GM19328 (cell line): ENCODE data around the gene IL36A.

Source experiments
- ATAC-seq: cut with Tn5 transposase; IDR thresholded peaks from one replicate; pipeline ENCODE4 v1.9.1; 2021; ENCODE audit warnings: mild to moderate bottlenecking, moderate library complexity; ENCODE audit not compliant: unreplicated experiment

The IL36A gene, protein sequence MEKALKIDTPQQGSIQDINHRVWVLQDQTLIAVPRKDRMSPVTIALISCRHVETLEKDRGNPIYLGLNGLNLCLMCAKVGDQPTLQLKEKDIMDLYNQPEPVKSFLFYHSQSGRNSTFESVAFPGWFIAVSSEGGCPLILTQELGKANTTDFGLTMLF

DNA sequence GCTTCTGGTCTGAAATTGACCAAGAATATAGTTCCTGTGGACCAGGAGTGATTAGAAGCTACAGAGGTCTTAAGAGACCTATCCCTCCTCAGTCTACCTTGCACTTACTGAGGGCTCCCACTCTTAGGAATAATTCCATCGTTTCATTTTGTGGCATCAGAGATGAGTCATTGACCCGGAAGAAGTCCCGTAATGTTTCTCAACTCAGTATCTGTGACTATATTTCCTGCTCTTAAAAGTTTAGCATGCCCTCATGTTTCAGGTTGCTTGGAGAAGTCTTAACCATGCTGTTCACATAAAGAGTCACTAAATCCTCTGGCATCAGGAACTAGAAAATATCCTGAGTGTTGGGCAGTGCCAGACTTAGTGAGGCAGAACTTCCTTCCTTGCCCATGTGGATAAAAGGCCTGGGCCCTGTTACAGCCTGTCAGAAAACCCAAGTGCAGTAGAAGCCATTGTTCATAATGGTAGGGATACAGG, at the start of gene IL36A:
Gene IL36A (plus strand): TSS at position 430 of the 480 bp plus-strand sequence. CDS start 413 bp downstream, outside the sequence.
- ATAC-seq = no peak

DNA sequence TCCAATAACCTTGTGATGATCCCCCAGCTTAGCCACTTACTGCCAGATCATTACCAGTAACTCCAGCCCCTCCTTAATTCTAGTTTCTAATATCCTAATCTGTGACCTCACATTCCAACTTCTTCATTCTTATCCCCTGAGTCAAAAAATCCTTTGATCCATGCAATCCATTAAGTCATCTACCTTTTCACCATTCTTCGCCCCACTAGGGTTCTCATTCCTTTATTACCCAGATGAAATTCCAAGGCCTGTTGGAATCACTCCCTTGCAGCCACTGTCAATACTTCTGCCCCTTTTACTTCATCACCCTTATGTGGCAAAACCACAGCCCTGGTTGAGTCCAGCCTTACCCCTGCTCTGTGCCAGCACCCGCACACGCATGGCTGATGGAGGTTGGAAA, 47.7 kb upstream of the IL36A start:
- no peak for ATAC-seq

DNA sequence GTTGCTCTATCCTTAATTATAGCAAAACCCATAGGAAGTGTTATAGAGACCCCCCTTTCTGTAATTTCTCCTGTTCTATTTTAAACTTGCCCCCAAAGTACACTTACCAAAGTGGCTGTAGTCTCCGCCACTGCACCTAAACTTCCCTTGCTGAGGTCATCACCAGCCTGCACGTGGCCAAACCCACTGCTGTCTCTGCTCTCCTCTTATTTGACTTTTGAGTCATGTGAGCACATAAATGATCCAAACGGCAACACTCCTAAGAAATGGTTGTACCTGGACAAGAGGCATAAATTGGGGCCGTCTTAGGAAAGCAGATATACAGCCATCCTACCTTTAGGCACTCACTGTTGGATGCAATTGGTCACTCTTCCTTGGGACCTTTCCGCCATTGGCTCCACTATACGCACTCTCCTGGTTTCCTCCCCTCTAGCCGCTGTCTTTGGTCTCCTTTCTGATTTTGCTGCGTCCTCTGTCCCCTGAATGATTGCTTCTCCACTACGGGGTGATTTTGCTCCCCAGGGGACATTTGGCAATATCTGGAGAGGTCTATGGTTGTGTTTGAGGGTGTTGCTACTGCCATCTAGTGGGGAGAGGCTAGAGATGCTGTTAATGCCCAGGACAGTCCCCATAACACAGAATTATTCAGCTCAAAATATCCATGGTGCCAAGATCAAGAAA, 46.7 kb upstream of the IL36A start:
- no peak for ATAC-seq

DNA sequence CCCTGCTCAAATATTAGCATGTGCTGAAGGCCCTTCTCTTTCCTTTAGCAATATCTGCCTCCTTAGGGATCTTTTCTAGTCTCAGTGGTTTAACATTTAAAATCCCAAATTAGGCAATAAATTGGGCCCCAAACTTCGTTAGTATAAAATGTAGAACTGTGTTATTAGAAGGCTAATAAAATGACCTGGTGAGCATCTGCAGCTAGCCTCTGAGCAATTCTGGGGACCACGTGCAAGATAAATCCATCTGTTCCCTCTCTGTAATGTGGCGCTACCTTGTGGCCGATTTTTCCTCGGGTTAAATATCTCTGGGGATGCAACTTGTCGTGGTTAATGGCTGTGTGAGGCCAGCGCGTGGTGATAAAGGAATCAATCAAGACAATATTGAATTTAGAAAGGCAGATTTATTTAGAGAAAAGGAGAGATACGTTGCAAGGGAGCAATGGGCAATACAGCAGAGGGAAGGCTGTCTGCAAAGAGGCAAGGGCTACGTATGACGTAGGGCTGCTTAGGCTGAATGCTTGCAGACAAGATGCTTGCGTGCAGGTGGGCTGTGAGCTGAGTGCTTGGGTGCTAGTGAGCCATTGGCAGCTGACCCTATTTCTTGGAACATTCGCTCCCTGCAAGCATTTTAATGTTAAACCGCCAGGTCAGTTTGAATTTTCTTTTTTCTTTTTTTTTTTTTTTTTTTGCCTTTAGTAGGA, 46.0 kb upstream of the IL36A start:
- ATAC-seq = no peak

DNA sequence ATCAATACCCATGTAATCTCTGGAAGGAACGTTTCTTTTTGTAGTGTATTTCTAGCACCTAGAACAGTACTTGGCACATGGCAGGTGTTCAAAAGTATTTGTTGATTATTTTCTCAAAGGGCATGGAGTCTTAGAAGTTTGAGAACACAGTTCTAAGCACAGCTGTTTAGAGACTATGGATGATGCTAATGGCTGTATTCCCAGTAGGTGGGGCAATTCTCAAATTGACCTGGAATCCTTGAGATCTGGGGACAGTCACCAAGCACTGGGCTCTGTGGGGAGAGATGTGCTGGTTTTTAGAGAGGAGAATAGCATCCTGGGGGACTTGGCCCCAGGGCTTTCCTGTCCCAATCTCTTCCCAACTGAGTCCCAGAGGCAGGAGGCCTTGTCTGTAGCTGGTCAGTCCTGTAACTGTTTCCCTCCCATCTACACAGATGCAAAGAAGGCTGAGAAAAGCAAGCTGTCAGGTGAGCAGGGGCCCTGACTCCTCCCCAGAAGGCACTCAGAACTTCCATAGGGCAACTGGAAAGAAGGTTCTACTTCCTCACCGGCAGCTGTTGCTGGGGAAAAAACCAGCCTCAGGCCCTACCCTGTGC, 44.9 kb upstream of the IL36A start:
- no peak for ATAC-seq

DNA sequence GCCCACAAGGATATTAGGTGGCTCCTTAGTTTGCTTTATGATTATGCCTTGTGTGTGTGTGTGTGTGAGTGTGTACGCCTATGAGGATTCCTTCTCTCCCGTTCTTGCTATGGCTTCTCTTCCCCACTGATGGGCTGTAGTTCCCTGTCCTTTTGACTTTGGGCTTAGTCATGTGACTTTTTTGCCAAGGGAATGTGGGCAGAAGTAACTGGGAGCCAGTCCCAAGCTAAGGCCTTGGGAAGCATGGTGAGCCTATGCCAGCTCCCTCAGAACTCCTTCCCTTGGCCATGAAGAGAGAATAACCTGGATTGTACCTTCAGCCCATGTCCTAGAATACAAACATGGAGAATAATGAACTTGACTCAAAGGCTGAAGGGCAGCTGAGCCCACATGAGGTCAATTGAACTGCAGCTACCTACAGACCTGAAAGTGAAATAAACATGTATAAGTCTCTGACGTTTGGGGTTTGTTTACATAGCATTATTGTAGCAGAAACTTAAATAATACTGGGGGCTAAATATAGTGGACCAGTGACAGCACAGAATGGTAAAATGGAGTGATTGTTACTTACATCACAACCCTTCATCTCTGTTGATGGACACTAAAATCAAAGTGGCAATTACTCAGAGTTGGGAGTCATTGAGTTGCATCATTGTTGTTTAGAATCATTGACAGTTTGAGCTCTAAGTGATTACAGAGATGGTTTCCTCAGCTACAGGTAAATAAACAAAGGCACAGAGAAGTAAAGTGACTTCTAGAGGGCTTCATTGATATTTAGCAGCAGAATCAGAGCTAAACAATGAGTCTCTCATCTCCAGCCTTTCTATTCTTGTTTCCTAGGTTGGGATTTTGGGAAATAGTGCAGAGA, 42.7 kb upstream of the IL36A start:
- no peak for ATAC-seq

DNA sequence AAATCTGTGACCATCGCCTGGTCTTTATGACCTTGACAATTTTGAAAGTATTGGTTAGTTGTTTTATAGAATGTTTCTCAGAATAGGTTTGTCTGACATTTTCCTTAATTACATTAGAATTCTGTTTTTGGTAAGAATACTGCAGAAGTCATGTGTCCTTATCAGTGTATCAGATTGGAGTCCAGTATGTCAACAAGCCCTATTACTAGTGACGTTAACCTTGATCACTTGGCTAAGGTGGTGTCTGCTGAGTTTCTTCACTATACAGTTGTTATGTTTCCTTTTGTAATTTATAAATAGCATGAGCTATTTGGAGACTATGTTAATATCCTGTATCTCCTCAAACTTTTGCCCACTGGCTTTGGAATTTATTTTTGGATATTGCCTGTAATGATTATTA, 38.2 kb upstream of the IL36A start:
- no peak for ATAC-seq

DNA sequence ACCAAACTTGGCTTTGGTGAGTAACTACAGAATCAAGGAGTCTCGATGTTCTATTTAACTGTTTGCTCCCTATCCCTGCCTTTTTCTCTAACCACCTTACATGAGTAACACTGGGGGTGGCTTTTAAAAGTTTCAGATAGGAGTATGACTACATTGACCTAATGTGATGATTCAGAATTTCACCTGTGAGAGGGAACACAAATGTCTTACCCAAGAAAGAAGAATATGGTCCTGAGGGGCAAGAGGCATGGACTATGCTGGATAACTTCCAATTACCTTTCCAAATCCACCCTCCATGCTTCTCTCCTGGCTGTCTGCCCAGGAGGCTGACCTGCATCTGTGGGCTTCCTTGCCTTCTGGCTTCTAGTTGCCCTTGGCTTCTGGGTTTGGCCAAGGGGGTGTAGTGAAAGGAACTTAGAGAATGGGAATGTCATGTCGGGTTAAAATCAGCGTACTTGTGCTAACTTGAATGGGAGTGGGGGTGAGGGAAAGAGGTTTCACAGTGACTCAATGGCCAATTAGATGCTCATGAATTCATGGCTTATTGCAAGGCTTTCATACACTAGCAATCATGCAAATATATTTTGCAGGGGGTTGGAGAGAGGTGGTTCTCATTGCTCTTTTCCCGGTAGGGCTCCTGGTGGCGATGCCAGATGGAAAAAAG, 32.7 kb upstream of the IL36A start:
- ATAC-seq = no peak

DNA sequence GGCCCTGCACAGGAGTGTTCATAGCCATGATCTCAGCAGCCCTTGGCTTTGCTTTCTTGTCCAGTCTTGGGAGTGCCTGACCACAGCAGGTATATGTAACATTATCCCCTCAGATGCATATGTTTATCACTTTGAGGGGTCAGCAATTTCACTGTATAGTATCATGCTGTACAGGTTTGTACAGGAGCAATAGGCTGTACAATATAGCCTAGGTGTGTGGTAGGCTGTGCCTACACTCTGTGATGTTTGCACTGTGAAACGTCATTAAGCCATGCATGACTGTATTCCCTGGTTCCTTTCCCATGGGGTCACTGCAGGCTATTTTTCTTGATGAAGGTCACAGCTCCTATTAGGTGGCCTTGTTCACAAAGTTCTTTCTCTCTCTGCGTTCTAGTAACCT, 32.1 kb upstream of the IL36A start:
- ATAC-seq = no peak

DNA sequence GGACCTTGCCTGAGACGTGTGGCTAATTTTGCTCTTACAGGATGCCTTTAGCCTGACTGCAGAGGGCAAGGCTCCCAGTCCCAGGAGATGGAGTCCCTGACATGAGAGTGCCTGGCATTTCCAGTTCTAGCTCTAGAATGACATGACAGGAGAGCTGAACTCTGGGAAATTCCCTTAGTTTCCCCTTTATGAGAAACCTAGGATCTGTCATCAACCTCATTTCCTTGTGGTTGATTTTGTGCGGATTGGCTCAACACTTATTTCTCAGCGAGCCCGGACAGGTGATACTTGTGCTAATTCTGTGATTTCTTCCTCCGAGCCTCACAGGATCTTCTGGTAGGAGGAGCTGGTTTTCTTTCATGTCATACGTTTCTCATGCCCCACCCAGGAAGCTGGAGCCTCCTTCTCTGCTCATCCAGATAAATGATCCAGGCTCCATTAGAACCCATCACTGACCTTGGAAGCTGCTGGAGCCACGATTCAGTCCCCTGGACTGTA, 27.7 kb upstream of the IL36A start, which contains the start of gene IL36G:
Gene IL36G (plus strand): TSS at position 448 of the 498 bp plus-strand sequence. CDS start 633 bp downstream, outside the sequence.
- no peak for ATAC-seq

DNA sequence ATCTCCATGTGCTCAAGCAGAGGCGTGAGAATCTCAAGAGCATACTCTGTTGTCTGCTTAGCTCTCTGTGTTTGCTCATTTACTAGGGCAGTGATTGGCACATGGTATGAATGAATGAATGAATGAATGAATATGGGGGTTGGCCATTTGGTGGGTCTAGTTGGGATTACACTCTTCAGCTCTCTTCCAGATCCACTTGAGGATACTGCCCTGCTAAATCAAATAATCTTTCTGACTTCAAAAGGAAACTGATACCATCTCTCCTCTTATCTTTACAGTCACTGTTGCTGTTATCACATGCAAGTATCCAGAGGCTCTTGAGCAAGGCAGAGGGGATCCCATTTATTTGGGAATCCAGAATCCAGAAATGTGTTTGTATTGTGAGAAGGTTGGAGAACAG, 25.5 kb upstream of the IL36A start:
- ATAC-seq = no peak

DNA sequence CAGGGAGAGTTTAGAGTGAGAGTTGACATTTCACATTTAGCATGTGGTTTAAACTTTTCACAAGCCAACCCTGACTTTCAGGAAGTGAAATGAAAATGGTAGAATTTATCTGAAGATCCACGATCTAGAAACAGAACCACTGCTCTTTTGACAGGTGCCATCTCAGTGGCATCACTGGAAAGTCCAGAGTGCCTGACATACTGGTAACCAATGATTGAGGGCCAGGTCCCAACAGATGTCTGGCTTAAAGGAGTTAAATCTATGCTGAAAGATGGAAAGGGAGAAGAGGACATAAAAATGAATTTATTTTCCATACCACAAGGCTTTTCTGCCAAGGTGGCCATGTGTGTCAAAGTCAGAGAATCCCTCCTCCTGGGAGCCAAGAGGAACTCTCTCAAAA, 24.7 kb upstream of the IL36A start:
- no peak for ATAC-seq

DNA sequence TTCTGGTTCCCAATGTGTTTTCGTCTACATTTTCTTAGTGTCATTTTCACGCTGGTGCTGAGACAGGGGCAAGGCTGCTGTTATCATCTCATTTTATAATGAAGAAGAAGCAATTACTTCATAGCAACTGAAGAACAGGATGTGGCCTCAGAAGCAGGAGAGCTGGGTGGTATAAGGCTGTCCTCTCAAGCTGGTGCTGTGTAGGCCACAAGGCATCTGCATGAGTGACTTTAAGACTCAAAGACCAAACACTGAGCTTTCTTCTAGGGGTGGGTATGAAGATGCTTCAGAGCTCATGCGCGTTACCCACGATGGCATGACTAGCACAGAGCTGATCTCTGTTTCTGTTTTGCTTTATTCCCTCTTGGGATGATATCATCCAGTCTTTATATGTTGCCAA, 20.2 kb upstream of the IL36A start:
- ATAC-seq = no peak

DNA sequence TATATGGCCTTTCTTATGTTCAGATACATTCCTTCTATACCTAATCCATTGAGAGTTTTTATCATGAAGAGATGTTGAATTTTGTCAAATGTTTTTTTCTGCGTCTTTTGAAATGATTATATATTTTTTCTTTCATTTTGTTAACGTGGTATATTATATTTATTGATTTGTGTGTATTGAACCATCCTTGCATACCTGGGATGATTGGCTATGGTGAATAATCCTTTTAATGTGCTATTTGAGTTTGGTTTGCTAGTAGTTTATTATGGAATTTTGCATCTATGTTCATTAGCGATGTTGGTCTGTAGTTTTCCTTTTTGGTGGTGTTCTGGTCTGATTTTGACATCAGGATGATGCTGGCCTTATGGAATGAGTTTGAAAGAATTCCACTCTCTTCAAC, 15.6 kb upstream of the IL36A start:
- ATAC-seq = no peak

DNA sequence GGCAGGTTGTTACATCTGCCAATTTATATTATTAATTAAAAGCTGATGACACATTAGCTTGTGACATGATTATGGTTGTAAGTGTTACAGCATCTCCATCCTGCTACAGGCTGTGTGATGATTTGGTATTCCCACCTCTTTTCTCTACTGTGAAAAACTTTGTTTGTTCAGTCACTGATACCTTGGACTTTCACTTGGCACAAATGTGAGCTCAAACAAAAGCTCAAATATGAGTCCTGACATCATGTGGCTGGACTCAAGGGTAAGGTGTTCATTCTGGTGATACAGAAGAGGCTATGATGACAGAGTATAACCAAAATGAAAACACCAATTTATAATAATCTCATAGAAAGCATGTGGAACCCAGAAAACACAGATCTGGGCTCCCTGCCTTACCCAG, 11.4 kb upstream of the IL36A start:
- no peak for ATAC-seq

DNA sequence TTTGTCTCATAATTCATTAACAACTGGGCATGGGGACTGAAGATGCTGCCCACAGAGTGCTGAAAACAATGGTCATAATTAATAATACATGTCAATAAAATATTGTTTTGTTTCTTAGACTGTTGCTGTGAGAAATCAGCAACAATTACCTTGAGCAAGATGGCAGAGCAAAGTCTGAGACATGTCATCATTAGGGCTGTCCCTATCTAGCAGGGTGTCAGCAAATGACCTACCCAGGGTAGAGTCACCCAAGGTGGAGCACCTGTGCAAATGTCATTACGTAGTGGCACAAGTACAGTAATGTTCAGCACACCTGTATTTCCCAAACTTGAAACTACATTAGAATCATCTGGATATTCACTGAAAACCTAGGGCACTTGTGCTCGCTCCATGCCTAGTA, 10.6 kb upstream of the IL36A start:
- no peak for ATAC-seq

DNA sequence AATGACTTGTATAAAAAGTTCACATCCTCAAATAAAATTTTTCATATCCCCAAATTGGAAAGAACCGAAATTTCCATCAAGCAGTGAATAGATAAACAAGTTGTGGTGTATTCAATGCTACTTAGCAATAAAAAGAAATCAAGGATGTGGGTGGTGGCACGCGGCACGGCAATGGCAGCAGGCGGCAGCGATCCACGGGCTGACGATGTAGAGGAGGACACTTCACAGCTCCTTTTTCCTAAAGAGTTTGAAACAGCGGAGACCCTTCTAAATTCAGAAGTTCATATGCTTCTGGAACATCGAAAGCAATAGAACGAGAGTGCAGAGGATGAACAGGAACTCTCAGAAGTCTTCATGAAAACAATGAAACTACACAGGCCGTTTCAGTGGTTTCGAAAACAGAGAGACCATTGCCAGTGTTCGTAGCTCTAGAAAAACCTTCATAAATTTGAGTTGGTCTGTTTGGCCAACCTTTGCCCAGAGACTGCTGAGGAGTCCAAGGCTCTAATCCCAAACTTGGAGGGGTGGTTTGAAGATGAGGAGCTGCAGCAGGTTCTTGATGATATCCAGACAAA, 9.8 kb upstream of the IL36A start:
- ATAC-seq = no peak

DNA sequence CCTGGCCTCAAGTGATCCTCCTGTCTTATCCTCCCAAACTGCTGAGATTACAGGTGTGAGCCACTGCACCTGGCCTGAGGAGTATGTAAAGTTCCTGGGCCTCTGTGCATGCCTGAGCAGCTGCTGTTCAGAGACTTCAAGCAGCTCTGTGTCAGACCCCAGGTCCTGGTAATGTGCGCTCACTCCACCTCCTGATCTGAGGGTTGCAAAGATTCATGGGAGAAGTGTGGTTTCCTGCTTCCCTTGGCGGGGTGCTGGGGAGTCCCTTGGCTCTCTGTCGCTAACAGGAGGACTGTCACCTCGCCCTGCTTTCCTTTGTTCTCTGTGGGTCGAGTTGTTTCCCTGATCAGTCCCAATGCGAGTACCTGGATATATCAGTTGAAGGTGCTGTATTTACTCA, 8.6 kb upstream of the IL36A start:
- ATAC-seq = no peak

DNA sequence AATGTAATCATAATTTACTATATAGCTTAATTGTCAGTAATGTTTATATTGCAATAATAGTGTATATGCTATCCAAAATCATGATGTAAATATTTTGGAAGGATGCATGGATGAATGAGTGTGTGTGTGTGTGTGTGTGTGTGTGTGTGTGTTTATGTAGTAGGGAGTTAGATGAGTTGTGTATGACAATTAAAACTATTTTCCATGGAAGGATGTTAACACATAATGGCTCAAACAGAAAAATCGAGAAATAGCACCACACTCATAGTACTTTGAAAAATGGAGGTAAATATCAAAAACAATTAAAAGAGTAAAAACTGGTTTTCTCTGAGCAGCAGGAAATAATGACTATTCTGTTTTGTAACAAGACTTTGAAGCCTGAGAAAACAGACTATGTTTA, 8.1 kb upstream of the IL36A start:
- ATAC-seq = no peak

DNA sequence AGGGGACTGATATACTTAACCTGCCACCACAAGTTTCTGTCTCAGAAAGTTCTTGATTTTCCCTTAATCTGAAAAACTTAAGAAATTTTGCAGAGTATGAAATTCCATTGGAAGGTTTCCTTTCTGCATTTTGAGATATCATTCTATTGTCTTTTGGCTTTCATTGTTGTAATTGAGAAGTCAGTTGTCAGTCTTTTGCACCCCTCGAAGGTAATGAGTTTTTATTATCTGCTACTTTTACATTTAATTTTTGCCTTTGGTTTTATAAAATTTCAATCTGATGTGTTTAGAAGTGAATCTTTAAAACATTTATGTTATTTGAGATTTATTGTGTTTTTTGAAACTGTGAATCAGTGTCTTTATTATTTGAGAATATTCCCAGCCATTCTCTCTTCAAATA, 4.8 kb upstream of the IL36A start:
- no peak for ATAC-seq
